Measurements from ENCODE around the gene PEMT.
A peak's percentile ranks its signal among the peaks of the same experiment; 100 is the strongest.

Gene PEMT

DNA sequence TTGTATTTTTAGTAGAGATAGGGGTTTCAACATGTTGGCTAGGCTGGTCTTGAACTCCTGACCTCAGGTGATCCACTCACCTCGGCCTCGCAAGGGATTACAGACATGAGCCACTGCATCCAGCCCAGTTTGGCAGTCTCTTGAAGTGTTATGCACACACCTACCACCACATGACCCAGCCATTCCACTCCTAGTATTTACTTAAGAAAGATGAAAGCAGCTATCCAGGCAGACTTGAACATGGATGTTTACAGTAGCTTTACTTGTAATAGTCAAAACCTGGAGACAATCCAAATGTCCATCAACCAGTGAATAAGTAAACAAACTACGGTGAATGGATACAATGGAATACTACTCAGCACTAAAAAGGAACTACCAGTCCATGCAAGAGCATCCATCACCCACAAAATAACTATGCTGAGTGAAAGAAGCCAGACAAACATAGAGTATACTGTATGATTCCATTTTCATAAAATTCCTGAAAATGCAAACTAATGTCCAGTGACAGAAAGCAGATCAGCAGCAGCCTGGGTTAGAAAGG is 57.5 kb downstream of the PEMT start:
- no peaks in the 10 kb centered on the region for H3K9me3 ChIP-seq (replicated peaks in 1 of 11)
- H3K4me1 ChIP-seq, result peaks cover 9 to 33% (median 19%) of the 10 kb centered on the region in 10 experiments; a peak in 19 of 20 replicates
- H4K20me1 ChIP-seq, result peaks cover 0 to 17% (median 0%) of the 10 kb centered on the region in 11 experiments; a peak in 3 of 22 replicates
- no peak overlapping the region for H3K27ac ChIP-seq
- no peak overlapping the region for H3K4me2 ChIP-seq
- no peaks in the 10 kb centered on the region for H3K27me3 ChIP-seq
- H3K4me3 ChIP-seq, result no peak overlapping the region
- no peaks in the 10 kb centered on the region for H3K36me3 ChIP-seq
- no peak overlapping the region for H3K9ac ChIP-seq
- no peak for TF ChIP-seq Cebpa-rat (IDR thresholded peaks at IDR 0.05)

DNA sequence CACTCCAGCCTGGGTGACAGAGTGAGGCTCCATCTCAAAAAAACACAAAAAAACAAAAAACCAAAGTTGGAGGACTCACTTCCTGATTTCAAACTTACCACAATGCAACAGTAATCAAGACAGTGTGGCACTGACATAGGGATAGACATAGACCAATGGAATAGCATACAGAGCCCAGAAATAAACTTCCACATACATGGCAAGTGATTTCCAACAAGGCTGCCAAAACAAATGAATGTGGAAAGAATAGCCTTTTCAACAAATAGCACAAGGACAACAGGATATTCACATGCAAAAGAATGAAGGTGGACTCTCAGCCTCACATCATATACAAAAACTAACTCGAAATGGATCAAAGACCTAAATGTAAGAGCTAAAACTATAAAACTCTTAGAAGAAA is 58.5 kb downstream of the PEMT start:
- Histone ChIP-seq H3K4me2 (peak overlapping the region in 4 of 11 experiments; percentile 27 to 46 (median 35); a peak in 6 of 22 replicates), H3K36me3 (no peaks in the 10 kb centered on the region), H3K4me1 (peaks cover 8 to 26% (median 16%) of the 10 kb centered on the region in 10 experiments; a peak in 19 of 20 replicates), H4K20me1 (peaks cover 0 to 25% (median 0%) of the 10 kb centered on the region in 11 experiments; a peak in 3 of 22 replicates), H3K27ac (no peak overlapping the region), H3K9me3 (replicated peaks in 1 of 11) (no peaks in the 10 kb centered on the region), H3K9ac (no peak overlapping the region), H3K27me3 (no peaks in the 10 kb centered on the region), H3K4me3 (no peak overlapping the region)
- TF ChIP-seq Cebpa-rat (IDR thresholded peaks at IDR 0.05), result no peak

DNA sequence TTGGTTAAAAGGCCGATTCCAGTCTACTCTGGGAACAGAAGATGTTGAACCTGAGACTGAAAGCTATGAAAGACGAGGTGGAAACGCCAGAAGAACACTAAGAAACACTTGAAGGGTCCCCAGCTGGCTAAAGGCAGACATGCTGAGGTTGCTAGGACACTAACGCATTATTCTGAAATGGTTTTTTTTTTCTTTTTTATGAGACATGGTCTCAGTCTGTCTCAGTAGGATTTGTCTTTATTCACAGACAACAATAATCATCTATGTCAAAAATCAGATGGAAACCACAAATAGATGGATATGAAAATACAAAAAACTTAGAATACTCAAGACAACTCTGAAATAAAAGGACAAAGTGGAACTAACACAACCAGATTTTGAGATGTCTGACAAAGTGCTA is 60.4 kb downstream of the PEMT start:
- no peak overlapping the region for H3K4me2 ChIP-seq
- no peaks in the 10 kb centered on the region for H3K27me3 ChIP-seq
- peaks cover 4 to 25% (median 12%) of the 10 kb centered on the region in 10 experiments; a peak in 19 of 20 replicates for H3K4me1 ChIP-seq
- no peak overlapping the region for H3K4me3 ChIP-seq
- H4K20me1 ChIP-seq, result peaks cover 0 to 38% (median 0%) of the 10 kb centered on the region in 11 experiments; a peak in 2 of 22 replicates
- H3K9ac ChIP-seq, result no peak overlapping the region
- no peaks in the 10 kb centered on the region for H3K9me3 ChIP-seq (replicated peaks in 1 of 11)
- no peak overlapping the region for H3K27ac ChIP-seq
- no peak for TF ChIP-seq Cebpa-rat (IDR thresholded peaks at IDR 0.05)
- H3K36me3 ChIP-seq, result no peaks in the 10 kb centered on the region

DNA sequence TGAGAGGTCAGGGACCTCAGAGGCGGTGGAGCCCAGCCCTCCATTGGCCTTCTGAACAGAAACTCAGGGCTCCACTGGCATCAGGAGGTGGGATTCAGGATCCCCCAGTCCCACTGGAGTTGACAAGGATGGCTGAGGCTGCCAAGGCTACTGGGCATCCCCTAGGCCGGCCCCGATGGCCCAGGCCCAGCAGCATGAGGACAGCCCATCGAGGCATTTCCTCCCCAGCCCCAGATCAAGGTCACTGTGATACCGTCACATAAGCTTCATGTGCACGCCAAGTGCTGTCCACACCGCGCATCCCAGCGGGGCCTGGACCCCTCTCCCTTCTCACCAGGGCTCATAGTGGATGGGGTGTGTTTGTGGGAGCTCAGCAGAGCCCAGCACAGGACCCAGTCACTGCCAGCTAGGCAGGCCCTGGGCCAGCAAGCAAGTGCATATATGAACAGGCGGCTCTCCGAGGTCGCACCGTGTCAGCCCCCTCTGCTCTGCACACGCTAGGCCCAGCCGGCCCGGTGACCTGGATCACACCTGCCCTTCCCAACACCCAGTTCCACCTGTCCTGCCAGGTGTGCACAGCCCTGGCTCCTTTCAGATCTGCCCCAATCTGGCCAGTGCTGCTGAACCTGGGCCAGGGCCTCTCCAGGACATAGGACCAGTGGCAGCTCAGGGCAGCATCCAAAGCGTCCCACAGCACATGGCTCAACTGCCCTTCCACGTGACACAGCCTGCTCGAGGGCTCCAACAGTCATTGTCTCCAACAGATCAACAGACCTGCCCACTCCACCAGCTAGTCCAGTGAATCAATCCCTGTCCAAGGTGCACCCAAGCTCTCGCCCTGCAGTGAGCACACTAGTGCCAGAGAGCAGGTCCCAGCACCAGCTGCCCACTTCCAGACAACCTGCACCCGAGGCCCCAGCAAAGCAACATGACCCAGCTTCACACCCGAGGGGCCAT is 62.5 kb downstream of the PEMT start:
- Histone ChIP-seq H3K4me3 (no peak overlapping the region), H3K9ac (no peak overlapping the region), H3K4me1 (peaks cover under 1 to 26% (median 13%) of the 10 kb centered on the region in 10 experiments; a peak in 16 of 20 replicates), H3K27ac (no peak overlapping the region), H4K20me1 (peaks cover 0 to 47% (median 0%) of the 10 kb centered on the region in 11 experiments; a peak in 3 of 22 replicates), H3K9me3 (replicated peaks in 1 of 11) (no peaks in the 10 kb centered on the region), H3K27me3 (no peaks in the 10 kb centered on the region), H3K36me3 (no peaks in the 10 kb centered on the region), H3K4me2 (no peak overlapping the region)
- TF ChIP-seq Cebpa-rat (IDR thresholded peaks at IDR 0.05), result no peak

DNA sequence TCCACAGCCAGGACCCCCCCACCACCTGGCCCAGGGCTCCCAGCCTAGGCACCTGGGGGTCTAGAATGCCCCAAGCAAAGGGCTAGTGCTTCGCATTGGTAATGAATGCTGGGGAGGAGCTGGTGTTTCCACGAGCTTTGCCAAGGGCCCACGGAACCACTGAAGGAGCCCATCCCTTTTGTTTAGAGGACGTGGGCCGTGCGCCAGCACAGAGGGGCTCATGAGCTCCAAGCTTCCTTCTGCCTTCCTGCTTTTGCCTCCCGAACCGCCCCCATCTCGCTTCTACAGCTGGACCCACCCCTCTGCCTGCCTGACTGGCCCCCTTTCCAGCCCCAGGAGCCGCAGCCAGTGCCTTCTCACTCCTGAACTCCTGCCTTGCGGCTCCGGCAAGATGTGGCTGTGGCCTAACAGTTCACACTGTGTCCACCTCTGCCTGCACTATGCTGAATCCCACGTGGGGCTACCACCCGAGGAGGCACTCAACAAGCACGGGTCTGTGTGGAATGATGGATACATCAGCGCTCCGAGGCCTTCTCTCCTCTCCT is 63.5 kb downstream of the PEMT start:
- Histone ChIP-seq H3K4me3 (no peak overlapping the region), H3K9me3 (replicated peaks in 1 of 11) (no peaks in the 10 kb centered on the region), H3K4me1 (peaks cover 6 to 35% (median 22%) of the 10 kb centered on the region in 10 experiments), H3K27ac (peak overlapping the region in 1 of 11 experiments; percentile 13; a peak in 1 of 22 replicates), H3K9ac (peak overlapping the region in 1 of 11 experiments; percentile 18; a peak in 1 of 22 replicates), H3K4me2 (peak overlapping the region in 1 of 11 experiments; percentile 18; a peak in 1 of 22 replicates), H3K36me3 (no peaks in the 10 kb centered on the region), H4K20me1 (peaks cover 0 to 51% (median 2%) of the 10 kb centered on the region in 11 experiments; a peak in 9 of 22 replicates), H3K27me3 (no peaks in the 10 kb centered on the region)
- TF ChIP-seq Cebpa-rat (IDR thresholded peaks at IDR 0.05), result no peak

DNA sequence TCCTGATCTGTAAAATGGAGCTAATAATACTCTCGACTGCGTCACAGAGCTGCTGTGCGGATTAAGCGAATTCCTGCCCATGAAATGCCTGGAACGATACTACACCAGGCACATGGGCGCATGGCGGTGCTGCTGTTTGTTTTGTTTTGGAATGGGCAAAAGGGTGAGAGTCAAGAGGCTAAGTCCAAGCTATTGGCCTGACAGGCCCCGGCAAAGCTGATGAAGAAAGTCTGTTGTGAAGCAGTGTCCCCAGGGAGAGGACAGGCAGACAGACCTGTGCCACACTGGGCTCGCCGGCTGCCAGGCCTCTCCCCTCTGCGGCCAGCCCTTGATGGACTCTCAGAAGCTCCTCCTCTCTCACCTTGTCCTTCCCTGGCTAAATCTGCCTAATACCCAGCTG is 64.0 kb downstream of the PEMT start:
- Histone ChIP-seq H3K27ac (peak overlapping the region in 1 of 11 experiments; percentile 13; a peak in 1 of 22 replicates), H4K20me1 (peaks cover 0 to 56% (median 5%) of the 10 kb centered on the region in 11 experiments; a peak in 9 of 22 replicates), H3K36me3 (no peaks in the 10 kb centered on the region), H3K9me3 (replicated peaks in 1 of 11) (no peaks in the 10 kb centered on the region), H3K4me2 (peak overlapping the region in 1 of 11 experiments; percentile 18; a peak in 1 of 22 replicates), H3K4me1 (peaks cover 1 to 35% (median 24%) of the 10 kb centered on the region in 10 experiments), H3K27me3 (no peaks in the 10 kb centered on the region), H3K4me3 (no peak overlapping the region), H3K9ac (peak overlapping the region in 1 of 11 experiments; percentile 18; a peak in 1 of 22 replicates)
- TF ChIP-seq Cebpa-rat (IDR thresholded peaks at IDR 0.05), result no peak

DNA sequence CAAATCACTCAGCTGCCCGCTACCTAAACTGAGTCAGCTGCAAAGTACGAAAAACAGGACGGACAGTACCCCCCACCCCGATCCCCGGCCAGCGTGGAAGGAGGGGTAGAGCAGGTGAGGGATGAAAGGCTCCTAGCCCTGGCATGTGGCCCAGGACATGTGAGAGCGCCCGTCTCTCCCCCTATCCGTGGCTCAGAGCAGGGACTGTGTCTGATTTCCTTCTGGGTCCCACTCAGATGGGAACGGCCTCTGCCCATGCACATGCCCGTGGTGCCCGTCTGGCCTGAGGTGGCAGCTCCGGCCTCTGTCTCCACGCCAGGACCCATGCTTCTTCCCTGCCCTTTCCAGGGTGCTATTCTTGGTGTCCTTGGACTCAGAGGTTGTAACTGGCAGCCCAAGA is 65.1 kb downstream of the PEMT start:
- peaks cover 0 to 45% (median 33%) of the 10 kb centered on the region in 10 experiments; a peak in 16 of 20 replicates for H3K4me1 ChIP-seq
- no peak overlapping the region for H3K9ac ChIP-seq
- peaks cover 0 to 66% (median 9%) of the 10 kb centered on the region in 11 experiments; a peak in 9 of 22 replicates for H4K20me1 ChIP-seq
- no peak overlapping the region for H3K27ac ChIP-seq
- no peak for TF ChIP-seq Cebpa-rat (IDR thresholded peaks at IDR 0.05)
- H3K4me3 ChIP-seq, result no peak overlapping the region
- no peaks in the 10 kb centered on the region for H3K27me3 ChIP-seq
- no peak overlapping the region for H3K4me2 ChIP-seq
- no peaks in the 10 kb centered on the region for H3K9me3 ChIP-seq (replicated peaks in 1 of 11)
- 0 out of 22 replicates have a peak, but pooled peaks cover 0 to under 1% (median 0%) of the 10 kb centered on the region in 11 experiments for H3K36me3 ChIP-seq

DNA sequence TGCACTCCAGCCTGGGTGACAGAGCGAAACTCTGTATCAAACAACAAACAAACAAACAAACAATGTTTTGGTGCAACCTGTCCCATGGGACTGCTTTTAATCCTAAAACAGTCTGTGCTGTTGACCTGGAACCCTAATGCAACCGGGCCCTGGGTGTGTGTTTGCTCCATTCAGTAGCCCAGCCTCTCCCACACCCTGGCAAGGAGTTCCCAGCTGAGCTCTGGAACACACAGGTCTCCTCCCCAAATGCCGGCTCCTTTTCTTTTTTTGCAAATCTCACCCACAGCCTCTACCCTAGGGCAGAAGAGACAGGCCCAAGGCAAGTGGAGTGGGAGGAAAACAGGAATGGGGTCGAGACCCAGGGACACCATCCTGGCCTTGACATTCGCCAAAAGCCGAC is 65.6 kb downstream of the PEMT start:
- Histone ChIP-seq H3K27me3 (no peaks in the 10 kb centered on the region), H4K20me1 (peaks cover 0 to 70% (median 9%) of the 10 kb centered on the region in 11 experiments; a peak in 10 of 22 replicates), H3K4me2 (no peak overlapping the region), H3K27ac (no peak overlapping the region), H3K9ac (no peak overlapping the region), H3K4me1 (peaks cover 0 to 50% (median 35%) of the 10 kb centered on the region in 10 experiments; a peak in 16 of 20 replicates), H3K4me3 (no peak overlapping the region), H3K9me3 (replicated peaks in 1 of 11) (no peaks in the 10 kb centered on the region), H3K36me3 (peaks cover 0 to 5% (median 0%) of the 10 kb centered on the region in 11 experiments; a peak in 2 of 22 replicates)
- TF ChIP-seq Cebpa-rat (IDR thresholded peaks at IDR 0.05), result no peak

Measured in BLaER1 treated with 17β-estradiol and CSF1 and Interleukin-3, amounts not matched to agents 10 nM and 100 nM (cell line).